NCI-H2196 (cell line): Measurements from ENCODE around the gene MON1A.
A peak's percentile ranks its signal among the peaks of the same experiment; 100 is the strongest.
"Not testable (repeated sequence)": the region's sequence is repeated elsewhere in the genome, so short reads cannot be mapped to it uniquely, and the experiment has no call there.

Experiments
- DNase-seq: peaks from one replicate; lab custom pipeline; 2025; ENCODE audit not compliant: unreplicated experiment; lab: John Stamatoyannopoulos, UW

MON1A gene

GRCh38 chr3:49929291-49930167 lies at the start of gene MON1A:
MON1A (minus strand) TSS chr3:49929811; CDS start chr3:49913346, 16,465 bp downstream.
- peak; percentile 73 for DNase-seq

DNA sequence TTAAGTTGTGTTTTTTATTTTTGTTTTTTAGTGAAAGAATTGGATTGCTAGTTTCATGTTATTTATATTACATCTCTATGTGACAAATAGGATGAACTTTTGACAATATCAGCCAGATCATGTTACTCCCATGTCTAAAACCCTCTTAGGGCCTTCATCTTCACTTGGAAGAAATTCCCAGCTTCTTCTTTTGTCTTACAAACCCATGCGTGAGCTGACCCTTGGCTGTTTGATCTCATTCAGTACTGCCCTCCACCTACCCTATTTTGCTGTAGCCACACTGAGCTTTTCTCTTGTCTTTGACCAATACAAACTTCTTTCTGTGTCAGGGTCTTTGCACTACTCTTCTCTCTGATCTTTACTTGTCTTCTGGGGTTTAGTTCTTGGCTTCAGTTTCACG lies 47.3 kb upstream of the MON1A start:
- DNase-seq, result no peak

DNA sequence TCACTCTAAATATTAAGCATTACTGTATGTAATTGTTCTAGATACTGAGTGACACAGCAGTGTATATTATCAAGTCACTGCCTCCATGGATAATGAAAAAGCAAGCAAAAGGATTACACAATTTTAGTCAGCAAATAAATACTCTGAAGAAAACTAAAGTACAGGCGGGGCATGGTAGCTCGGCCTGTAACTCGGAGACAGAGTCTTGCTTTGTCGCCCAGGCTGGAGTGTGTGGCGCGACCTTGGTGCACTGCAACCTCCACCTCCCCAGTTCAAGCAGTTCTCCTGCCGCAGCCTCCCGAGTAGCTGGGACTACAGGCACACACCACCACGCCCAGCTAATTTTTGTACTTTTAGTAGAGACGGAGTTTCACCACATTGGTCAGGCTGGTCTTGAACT lies 43.0 kb upstream of the MON1A start:
- no peak for DNase-seq

GRCh38 chr3:49968346-49968745 lies 38.7 kb upstream of the MON1A start:
- DNase-seq, result no peak

DNA sequence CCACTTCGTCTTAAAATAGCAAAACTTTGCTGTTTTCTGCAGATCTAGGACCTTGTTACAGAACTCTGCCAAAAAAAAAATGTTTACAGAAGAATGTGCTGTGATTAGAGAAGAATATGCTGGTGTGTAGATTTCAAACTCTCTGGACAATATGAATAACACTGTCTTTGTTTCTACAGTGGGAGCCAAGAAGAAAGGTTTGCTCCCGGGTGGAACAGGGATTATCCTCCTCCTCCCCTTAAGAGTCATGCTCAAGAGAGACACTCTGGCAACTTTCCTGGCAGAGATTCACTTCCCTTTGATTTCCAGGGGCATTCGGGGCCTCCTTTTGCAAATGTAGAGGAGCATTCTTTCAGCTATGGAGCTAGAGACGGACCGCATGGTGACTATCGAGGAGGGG lies 37.7 kb upstream of the MON1A start:
- DNase-seq, result no peak

DNA sequence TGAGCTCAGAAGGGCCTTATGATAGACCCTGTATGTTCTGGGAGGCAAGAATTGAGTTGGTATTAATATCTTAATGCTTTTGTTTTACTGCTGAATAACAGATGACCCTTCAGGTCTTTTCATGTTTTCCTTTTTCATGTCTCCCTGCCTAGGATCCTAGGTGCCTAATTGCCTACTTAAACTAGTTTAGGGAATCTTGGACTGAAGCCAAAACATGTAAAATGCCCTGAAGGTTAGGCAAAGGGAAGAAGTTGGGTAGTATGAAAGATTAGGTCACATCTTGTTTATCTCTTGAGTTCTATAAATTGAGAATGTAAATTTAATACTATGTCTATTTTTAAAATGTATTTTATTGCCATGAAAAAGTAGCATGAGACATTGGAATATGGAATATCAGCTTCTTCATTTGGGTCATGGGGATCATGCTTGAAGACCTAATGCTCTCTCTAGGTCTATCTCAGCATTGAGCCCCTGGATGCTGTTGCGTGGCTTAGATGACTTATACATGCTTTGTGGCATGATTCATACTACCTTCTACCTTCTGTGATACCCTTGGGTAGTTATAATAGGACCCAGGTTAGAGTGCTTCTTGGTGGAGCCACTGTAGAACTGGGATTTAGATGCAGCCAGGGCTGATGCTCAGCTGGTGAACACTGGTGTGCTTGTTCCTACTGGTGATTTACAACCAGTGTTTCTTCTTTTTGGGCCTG lies 36.8 kb upstream of the MON1A start:
- DNase-seq, result no peak

DNA sequence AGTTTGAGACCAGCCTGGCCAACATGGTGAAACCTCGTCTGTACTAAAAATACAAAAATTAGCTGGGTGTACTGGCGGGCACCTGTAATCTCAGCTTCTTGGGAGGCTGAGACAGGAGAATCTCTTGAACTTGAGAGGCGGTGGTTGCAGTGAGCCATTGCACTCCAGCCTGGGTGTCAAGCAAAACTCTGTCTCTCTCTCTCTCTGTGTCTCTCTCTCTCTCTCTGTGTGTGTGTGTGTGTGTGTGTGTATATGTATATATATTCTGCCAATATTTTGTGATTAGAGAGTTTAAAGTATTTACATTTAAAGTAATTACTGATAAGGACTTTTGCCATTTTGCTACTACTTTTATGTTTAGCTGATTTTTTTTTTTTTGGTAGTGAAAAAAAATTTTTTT lies 26.0 kb upstream of the MON1A start:
- no peak for DNase-seq

DNA sequence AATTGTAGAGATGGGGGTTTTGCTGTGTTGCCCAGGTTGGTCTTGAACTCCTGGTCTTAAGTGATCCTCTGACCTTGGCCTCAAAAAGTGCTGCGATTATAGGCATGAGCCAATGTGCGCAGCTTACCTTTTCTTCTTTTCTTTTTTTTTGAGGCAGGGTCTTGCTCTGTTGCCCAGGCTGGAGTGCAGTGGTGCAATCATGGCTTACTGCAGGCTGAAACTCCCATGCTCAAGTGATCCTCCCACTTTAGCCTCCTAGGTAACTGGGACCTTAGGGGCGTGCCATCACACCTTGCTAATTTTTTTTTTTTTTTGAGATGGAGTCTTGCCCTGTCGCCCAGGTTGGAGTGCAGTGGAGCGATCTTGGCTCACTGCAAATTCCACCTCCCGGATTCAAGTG lies 23.3 kb upstream of the MON1A start:
- DNase-seq, result no peak

- no peak for DNase-seq
These were observed 13.0 kb upstream of the MON1A start for GRCh38 chr3:49942651-49943050.

GRCh38 chr3:49940667-49941249 lies 11.1 kb upstream of the MON1A start:
- DNase-seq, result no peak

DNA sequence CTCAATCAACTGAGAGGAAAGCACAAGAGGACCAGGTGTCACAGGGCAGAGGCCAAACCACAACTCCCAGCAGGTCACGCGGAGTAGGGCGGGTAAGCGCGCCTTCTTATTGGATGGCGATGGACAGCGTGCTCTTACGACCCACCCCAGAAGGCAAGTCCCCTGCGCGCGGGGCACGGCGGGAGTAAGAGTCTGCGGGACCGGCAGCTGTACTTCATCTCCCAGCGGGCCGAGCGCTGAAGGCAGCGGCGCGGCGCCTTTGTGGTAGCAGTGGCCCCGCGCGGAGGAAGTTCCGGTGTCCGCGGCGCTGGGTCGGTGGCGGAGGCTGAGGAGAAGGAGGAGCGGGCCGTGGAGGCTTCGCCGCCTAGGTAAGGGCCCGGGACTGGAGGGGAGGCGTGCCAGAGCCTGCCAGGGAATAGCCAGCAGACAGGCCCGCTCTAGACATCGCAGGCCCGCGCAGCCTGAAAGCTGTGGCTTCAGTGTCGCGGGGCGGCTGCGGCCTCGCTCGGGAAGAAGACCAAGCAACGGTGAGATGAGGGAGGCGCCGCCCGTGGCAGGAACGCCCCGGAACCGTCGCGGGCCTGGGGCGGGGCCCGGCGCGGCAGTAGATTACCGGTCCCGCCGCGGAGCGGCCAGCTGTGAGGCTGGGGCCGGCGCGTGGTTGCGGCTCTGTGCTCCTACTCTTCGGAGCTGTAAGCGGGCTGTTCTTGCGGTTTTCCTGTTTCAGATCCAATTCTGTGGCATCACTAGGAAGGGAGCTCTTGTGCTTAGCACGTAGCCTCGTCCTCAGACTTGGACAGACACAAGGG lies 10.5 kb upstream of the MON1A start, which contains the start of gene RBM6:
TSS of gene RBM6 (plus strand) at position 293 of the 809 bp plus-strand sequence. CDS start 22,492 bp downstream, outside the sequence.
- DNase-seq, result peak; percentile 92

DNA sequence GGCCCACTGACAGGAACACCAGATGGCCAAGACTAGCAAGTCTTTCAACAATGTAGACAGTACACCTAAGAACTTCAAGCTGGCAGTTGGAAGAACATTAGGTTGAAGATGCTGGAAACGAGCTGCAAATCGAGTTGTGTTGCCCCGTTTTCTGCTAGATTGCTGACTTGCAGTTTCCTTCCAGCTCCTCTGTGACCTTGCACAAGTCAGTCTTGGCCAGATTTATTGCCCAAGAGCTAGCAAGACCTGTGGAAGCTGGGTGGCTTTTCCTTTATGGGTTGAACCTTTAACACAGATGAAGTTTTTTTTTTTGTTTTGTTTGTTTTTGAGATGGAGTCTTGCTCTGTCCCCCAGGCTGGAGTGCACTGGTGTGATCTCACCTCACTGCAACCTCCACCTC lies 7.5 kb upstream of the MON1A start:
- no peak for DNase-seq

- DNase-seq, result not testable (repeated sequence)
These were observed 2.7 kb upstream of the MON1A start for GRCh38 chr3:49932281-49932680.

- DNase-seq, result peak; percentile 30
These were observed 1.3 kb upstream of the MON1A start for GRCh38 chr3:49930922-49931321.

DNA sequence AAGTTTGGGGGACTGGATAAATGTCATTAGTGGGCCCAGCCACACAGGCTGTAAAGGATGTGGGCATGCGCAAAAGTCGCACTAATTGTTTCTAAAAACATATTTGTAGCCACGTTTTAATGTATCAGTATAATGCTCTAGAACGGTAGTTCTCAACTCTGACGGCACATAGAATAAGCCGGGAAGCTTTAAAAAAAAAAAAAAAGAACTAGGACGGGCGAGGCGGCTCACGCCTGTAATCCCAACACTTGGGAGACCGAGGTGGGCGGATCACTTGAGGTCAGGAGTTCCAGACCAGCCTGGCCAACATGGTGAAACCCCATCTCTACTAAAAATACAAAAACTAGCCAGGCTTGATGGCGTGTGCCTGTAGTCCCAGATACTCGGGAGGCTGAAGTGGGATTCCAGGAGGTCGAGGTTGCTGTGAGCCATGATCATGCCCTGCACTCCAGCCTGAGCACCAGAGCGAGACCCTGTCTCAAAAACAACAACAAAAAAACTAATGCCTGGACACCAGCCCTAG lies 618 bp upstream of the MON1A start:
- no peak for DNase-seq

DNA sequence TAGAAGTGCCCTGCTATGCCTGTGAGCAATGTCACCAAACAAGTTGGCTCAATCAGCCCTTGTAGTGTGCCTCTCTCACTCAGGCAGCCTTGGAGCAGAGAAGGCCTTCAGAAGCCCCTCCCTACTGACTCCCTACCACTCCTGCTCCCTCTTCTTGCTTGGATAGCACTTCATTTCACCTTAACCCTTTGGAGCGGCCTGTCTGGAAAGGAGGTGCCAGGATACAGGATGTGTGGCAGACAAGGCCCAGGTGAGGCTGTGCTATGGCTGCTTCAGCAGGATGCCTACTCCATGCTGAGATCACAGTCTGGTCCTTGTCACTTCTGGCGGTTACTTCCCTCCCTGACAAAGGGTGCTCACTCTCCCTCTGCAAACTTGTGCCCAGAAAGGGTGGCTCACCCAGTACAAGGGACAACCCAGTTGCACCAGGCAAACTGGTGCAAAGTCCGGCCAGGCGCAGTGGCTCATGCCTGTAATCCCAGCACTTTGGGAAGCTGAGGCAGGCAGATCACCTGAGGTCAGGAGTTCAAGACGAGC lies 1.1 kb downstream of the MON1A start:
- no peak for DNase-seq

DNA sequence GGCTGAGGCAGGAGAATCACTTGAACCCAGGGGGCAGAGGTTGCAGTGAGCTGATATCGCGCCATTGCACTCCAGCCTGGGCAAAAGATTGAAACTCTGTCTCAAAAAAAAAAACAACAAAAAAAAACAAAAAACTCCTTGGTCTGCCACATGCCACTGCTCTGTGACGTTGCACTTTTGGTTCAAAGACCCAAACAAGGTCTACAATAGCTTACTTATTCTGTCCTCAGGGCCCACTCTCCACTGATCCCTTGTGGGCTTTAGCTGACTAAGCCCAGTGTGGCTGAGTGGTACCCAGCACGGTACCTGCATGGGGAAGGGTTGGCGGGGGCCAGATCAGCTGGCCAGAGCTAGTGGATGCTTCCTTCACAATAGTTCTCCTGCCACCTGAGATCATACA lies 1.8 kb downstream of the MON1A start:
- DNase-seq, result no peak

- no peak for DNase-seq
These were observed 3.4 kb downstream of the MON1A start for GRCh38 chr3:49926117-49926728.

GRCh38 chr3:49925485-49925884 lies 4.1 kb downstream of the MON1A start:
- DNase-seq, result no peak

GRCh38 chr3:49924683-49925082 lies 4.9 kb downstream of the MON1A start:
- no peak for DNase-seq
